Activated CD8-positive, alpha-beta T cell treated with anti-CD3 and anti-CD28 coated beads, Interleukin-2, amount 10 ng/mL, durations not matched to agents 7 days and 5 days (primary cell): ENCODE data around the gene STYXL1. TPM values are rescaled to one million over a fixed set of nuclear protein-coding genes. Genes with fewer than 3 reads are reported as not detected.

Source experiments
- ATAC-seq: fragments of 150-1000 bp; cut with Tn5 transposase; one replicate; pipeline ENCODE4 v1.10.0; 2021; ENCODE audit warnings: moderate library complexity
- CTCF ChIA-PET: fragments of 350-600 bp; sonication (Branson Sonifier 250); formaldehyde crosslinking; loops from one replicate; lab custom pipeline; 2021; ENCODE audit warnings: antibody characterized with exemption; lab: Charles Lee
- POLR2A ChIA-PET: fragments of 350-600 bp; sonication (Branson Sonifier 250); formaldehyde crosslinking; loops from one replicate; lab custom pipeline; 2021; ENCODE audit warnings: antibody characterized with exemption; lab: Charles Lee
- DNase-seq: peaks from one replicate; pipeline ENCODE4 v3.0.0-alpha.2; 2020
- H3K27ac Mint-ChIP-seq: one replicate; pipeline ENCODE4 v1.8.0; 2021; ENCODE audit warnings: mild to moderate bottlenecking, mixed read lengths
- H3K27me3 Mint-ChIP-seq: one replicate; pipeline ENCODE4 v1.8.0; 2021; ENCODE audit warnings: low read depth, mixed read lengths
- H3K36me3 Mint-ChIP-seq: one replicate; pipeline ENCODE4 v1.8.0; 2021; ENCODE audit warnings: low read depth, mixed read lengths
- H3K4me1 Mint-ChIP-seq: one replicate; pipeline ENCODE4 v1.8.0; 2021; ENCODE audit warnings: low read depth, mixed read lengths
- H3K4me3 Mint-ChIP-seq: one replicate; pipeline ENCODE4 v1.8.0; 2021; ENCODE audit warnings: mild to moderate bottlenecking, mixed read lengths
- H3K9me3 Mint-ChIP-seq: one replicate; pipeline ENCODE4 v1.8.0; 2022; ENCODE audit warnings: mixed read lengths; ENCODE audit not compliant: insufficient read depth
- total RNA-seq, 2 experiments: library from RNA; stranded (reverse); gene quantifications; one replicate each; pipeline ENCODE4 v1.2.3, GENCODE V29; 2021

STYXL1 gene
- total RNA-seq, 2 experiments from 2014 or later, result 27.2 to 28.2 TPM

DNA sequence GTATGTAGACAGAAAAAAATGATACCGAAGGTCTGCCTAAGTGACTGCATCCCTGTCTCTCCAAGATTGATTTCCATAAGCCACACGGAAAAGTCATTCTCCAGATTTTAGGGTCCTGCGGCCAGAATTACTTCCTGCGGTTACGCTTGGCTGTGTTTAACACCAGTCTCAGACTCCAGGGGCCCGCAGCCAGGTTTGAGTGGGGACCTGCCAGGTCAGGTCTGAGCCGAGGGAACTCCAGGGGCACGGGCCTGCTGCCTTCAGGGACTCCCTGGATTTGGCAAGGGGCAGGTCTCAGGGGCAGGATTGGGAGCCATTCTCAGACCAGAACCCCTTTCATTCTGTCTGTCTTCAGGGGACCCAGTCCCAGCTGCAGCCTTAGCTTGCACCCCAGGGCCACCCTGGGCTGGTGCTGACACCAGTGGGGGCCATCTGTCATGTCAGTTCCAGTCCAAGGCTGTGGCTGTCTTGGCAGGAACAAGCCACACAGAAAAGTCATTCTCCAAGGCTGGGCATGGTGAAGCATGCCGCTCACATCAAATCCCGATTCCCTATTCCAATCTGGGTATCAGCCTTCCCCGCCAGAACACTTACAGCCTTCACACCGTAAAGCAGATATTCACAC is 92.4 kb downstream of the STYXL1 start:
- no peaks in the 10 kb centered on the region for H3K36me3 Mint-ChIP-seq
- H3K4me3 Mint-ChIP-seq, result no peak overlapping the region
- POLR2A ChIA-PET, result no interaction called here
- no peaks in the 10 kb centered on the region for H3K4me1 Mint-ChIP-seq
- CTCF ChIA-PET, result no interaction called here
- H3K9me3 Mint-ChIP-seq, result no peaks in the 10 kb centered on the region
- no peak for ATAC-seq
- H3K27ac Mint-ChIP-seq, result no peak overlapping the region
- DNase-seq, result no peak
- H3K27me3 Mint-ChIP-seq, result no peaks in the 10 kb centered on the region

DNA sequence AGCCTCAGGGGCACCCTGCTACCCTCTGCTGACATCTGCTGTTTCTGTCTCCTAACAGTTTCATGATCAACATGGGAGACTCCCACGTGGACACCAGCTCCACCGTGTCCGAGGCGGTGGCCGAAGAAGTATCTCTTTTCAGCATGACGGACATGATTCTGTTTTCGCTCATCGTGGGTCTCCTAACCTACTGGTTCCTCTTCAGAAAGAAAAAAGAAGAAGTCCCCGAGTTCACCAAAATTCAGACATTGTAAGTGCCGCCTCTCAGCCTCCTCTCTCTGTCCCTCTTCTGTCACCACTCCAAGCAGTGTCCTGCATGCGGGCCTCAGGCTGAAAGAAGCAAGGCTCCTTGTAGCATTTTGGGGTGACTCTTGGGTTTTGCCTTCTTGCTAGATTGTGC is 93.9 kb downstream of the STYXL1 start:
- H3K4me3 Mint-ChIP-seq, result no peak overlapping the region
- no peaks in the 10 kb centered on the region for H3K4me1 Mint-ChIP-seq
- no peak overlapping the region for H3K27ac Mint-ChIP-seq
- ChIA-PET CTCF (no interaction called here), POLR2A (no interaction called here)
- H3K9me3 Mint-ChIP-seq, result no peaks in the 10 kb centered on the region
- no peaks in the 10 kb centered on the region for H3K36me3 Mint-ChIP-seq
- ATAC-seq (no peak), DNase-seq (no peak)
- H3K27me3 Mint-ChIP-seq, result no peaks in the 10 kb centered on the region

- CTCF ChIA-PET, result no interaction called here
- DNase-seq (no peak), ATAC-seq (no peak)
- Mint-ChIP-seq H3K9me3 (no peaks in the 10 kb centered on the region), H3K4me1 (no peaks in the 10 kb centered on the region), H3K4me3 (no peak overlapping the region), H3K27me3 (no peaks in the 10 kb centered on the region), H3K27ac (no peak overlapping the region), H3K36me3 (no peaks in the 10 kb centered on the region)
- POLR2A ChIA-PET, result no interaction called here
Measured at GRCh38 chr7:75953431-75953830, 94.4 kb downstream of the STYXL1 start.

- ChIA-PET CTCF (interaction anchor here (1.4 kb wide), 1 partner anchor 84 kb away, joined by 3 read pairs; no protein-coding TSS in a partner anchor), POLR2A (no interaction called here)
- Mint-ChIP-seq H3K4me3 (no peak overlapping the region), H3K27ac (no peak overlapping the region), H3K27me3 (no peaks in the 10 kb centered on the region), H3K4me1 (peaks cover under 1% of the 10 kb centered on the region), H3K36me3 (no peaks in the 10 kb centered on the region), H3K9me3 (no peaks in the 10 kb centered on the region)
- ATAC-seq (no peak), DNase-seq (no peak)
Measured at GRCh38 chr7:75951506-75951905, 96.3 kb downstream of the STYXL1 start.

DNA sequence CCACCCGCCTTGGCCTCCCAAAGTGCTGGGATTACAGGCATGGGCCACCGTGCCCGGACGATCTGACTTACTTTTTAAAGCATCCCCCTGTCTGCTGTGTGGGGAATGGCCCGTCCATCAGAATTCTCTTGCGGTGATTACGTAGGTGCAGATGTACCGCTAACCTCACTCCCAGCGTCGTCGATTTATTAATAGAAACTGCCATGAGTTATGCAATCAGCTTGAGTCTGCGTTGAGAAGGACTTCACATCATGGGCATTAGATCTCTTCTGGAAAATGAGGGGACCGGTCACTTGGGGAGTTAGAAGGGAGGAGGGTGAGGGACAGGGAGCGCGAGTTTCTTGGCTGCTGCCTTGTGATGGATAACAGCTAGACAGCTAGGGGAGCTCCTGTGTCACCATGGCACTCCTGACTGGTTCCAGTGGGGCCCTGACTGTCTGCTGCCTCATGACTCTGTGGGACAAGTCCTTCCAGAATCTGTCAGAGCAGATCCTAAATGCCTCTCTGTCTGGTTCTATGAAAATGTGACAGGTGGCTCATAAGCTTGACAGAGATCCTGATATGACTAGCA is 97.6 kb downstream of the STYXL1 start:
- no peaks in the 10 kb centered on the region for H3K27me3 Mint-ChIP-seq
- H3K27ac Mint-ChIP-seq, result no peak overlapping the region
- ChIA-PET POLR2A (no interaction called here), CTCF (interaction anchor here (1.4 kb wide), 1 partner anchor 83 kb away, joined by 3 read pairs; no protein-coding TSS in a partner anchor)
- ATAC-seq (no peak), DNase-seq (no peak)
- no peak overlapping the region for H3K4me3 Mint-ChIP-seq
- no peaks in the 10 kb centered on the region for H3K9me3 Mint-ChIP-seq
- no peaks in the 10 kb centered on the region for H3K36me3 Mint-ChIP-seq
- peaks cover 7% of the 10 kb centered on the region for H3K4me1 Mint-ChIP-seq

GRCh38 chr7:75948179-75948578 is 99.6 kb downstream of the STYXL1 start:
- ChIA-PET CTCF (interaction anchor here (1.2 to 1.9 kb wide), 2 partner anchors 9 to 10 kb away, joined by 3 to 5 read pairs; no protein-coding TSS in a partner anchor), POLR2A (no interaction called here)
- peaks cover 7% of the 10 kb centered on the region for H3K4me1 Mint-ChIP-seq
- no peaks in the 10 kb centered on the region for H3K36me3 Mint-ChIP-seq
- DNase-seq, result no peak
- H3K27me3 Mint-ChIP-seq, result no peaks in the 10 kb centered on the region
- H3K9me3 Mint-ChIP-seq, result no peaks in the 10 kb centered on the region
- ATAC-seq, result no peak
- no peak overlapping the region for H3K27ac Mint-ChIP-seq
- H3K4me3 Mint-ChIP-seq, result no peak overlapping the region

Other genes starting within 250 kb of the STYXL1 start
- not detected for gene CCL24, start 234.2 kb downstream of the STYXL1 start, total RNA-seq
- gene RHBDD2, start 169.0 kb downstream of the STYXL1 start, total RNA-seq, result 10 to 100 TPM; 18.1 to 18.4 TPM
- 10 to 100 TPM; 31.8 to 32.2 TPM for gene POR, start 132.8 kb downstream of the STYXL1 start, total RNA-seq
- 10 to 100 TPM; 15.9 to 17.6 TPM for gene TMEM120A, start 53.4 kb downstream of the STYXL1 start, total RNA-seq
- gene MDH2, start 106 bp upstream of the STYXL1 start, total RNA-seq, result 100 to 1,000 TPM; 148 to 166 TPM
- not detected for gene SRRM3, start 153.9 kb upstream of the STYXL1 start, total RNA-seq